GM04504 (cell line): ENCODE results near the gene ATP8B4.

ENCODE experiments used
- DNase-seq: peaks from one replicate; pipeline ENCODE4 v3.0.0-alpha.2; 2012; ENCODE audit warnings: low read depth

The ATP8B4 gene

GRCh38 chr15:49813625-49814024 is 305.4 kb downstream of the ATP8B4 start:
- no peak for DNase-seq

DNA sequence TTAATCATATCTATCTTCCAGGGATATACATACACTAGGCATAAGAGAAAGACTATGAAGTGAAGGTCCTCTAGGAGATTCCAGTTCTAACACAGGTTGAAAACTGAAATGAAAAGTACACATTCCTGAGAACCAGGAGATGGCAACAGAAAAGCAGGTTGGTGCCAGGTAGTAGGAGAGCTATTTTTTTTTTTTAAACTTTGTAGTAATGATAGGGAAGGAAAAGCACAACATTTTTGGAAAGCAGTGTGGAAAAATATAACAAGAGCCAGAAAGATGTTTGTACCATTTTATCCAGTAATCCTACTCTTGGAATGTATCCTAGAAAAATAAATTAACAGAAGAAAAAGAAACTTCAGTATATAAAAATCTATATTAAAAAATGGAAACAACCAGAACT is 308.3 kb downstream of the ATP8B4 start:
- no peak for DNase-seq

DNA sequence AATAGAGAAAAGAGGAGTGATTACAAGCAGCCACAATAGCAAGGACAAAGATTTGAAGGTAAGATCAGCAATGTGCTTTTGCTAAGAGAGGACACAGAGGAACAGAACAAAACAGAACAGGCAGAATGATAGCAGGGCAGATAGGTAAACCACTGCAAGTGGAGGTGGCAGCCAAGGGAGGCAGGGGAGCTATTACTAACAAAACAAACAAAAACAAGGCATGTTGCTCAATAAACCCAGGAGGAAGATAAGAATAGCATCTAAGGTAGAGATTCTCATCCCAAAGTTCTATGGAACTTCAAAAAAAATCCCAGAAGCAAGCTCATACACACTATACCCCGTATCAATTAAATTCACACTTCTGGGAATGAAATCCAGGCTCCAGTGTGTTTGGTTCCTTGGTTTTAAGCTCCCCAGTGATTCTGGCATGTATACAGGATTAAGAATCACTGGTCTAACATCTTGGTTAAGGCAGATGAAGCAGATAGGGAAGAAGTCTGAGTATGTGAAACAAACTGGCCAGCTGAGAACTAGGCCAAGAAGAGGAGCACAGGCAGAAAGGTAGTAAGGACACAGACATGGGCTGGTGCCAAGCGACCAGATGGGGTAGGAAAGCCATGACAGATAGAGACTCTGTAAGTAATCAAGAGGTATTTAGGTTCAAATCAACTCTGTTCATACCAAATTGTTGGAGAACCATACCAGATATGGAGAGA is 309.0 kb downstream of the ATP8B4 start:
- DNase-seq: no peak

- DNase-seq: no peak
Measured at GRCh38 chr15:49808341-49808740, 310.7 kb downstream of the ATP8B4 start.
